HG03280 (cell line): ENCODE measurements around the gene CCDC57.

Experiments
- ATAC-seq: cut with Tn5 transposase; IDR thresholded peaks from one replicate; pipeline ENCODE4 v1.9.1; 2021; ENCODE audit warnings: mild to moderate bottlenecking, moderate library complexity; ENCODE audit not compliant: unreplicated experiment

The CCDC57 gene

GRCh38 chr17:82246365-82247181, 33.9 kb upstream of the CCDC57 start:
- no peak for ATAC-seq

- ATAC-seq: no peak
These were observed 33.4 kb upstream of the CCDC57 start for GRCh38 chr17:82246040-82246364.

- no peak for ATAC-seq
These were observed 32.7 kb upstream of the CCDC57 start for GRCh38 chr17:82245134-82246039.

- ATAC-seq: no peak
These were observed 31.9 kb upstream of the CCDC57 start for GRCh38 chr17:82244413-82245133.

- ATAC-seq: no peak
These were observed 31.2 kb upstream of the CCDC57 start for GRCh38 chr17:82243648-82244412.

- ATAC-seq: no peak
These were observed 30.5 kb upstream of the CCDC57 start for GRCh38 chr17:82242977-82243647.

GRCh38 chr17:82242698-82242976, 30.0 kb upstream of the CCDC57 start:
- no peak for ATAC-seq

- no peak for ATAC-seq
These were observed 29.5 kb upstream of the CCDC57 start for GRCh38 chr17:82241926-82242697.

GRCh38 chr17:82241183-82241925, 28.7 kb upstream of the CCDC57 start:
- no peak for ATAC-seq

GRCh38 chr17:82240506-82241182, 28.0 kb upstream of the CCDC57 start:
- no peak for ATAC-seq

GRCh38 chr17:82239926-82240505, 27.4 kb upstream of the CCDC57 start:
- no peak for ATAC-seq

GRCh38 chr17:82239401-82239925, 26.8 kb upstream of the CCDC57 start:
- no peak for ATAC-seq

- no peak for ATAC-seq
These were observed 26.0 kb upstream of the CCDC57 start for GRCh38 chr17:82238472-82239201.

- no peak for ATAC-seq
These were observed 25.3 kb upstream of the CCDC57 start for GRCh38 chr17:82237746-82238471.

GRCh38 chr17:82237083-82237745, 24.6 kb upstream of the CCDC57 start:
- no peak for ATAC-seq
